ENCODE measurements around the gene PDE4D.

Gene PDE4D
- 575 to 1,136 reads per million in 2 donors for total RNA-seq

- no peak for DNase-seq
Measured at GRCh38 chr5:59893429-59894227, at the start of gene PDE4D. Gene PDE4D (minus strand): TSS chr5:59893726.

GRCh38 chr5:59937633-59938032 lies 44.1 kb upstream of the PDE4D start:
- DNase-seq = no peak

- DNase-seq = no peak
Measured at GRCh38 chr5:59923465-59923864, 29.9 kb upstream of the PDE4D start.

GRCh38 chr5:59922220-59922619 lies 28.7 kb upstream of the PDE4D start:
- no peak for DNase-seq

GRCh38 chr5:59921816-59922215 lies 28.3 kb upstream of the PDE4D start:
- DNase-seq = no peak

- no peak for DNase-seq
Measured at GRCh38 chr5:59919484-59919883, 26.0 kb upstream of the PDE4D start.

- no peak for DNase-seq
Measured at GRCh38 chr5:59917121-59917520, 23.6 kb upstream of the PDE4D start.

- DNase-seq = no peak
Measured at GRCh38 chr5:59905188-59905587, 11.7 kb upstream of the PDE4D start.

GRCh38 chr5:59897075-59897474 lies 3.5 kb upstream of the PDE4D start:
- DNase-seq = no peak

GRCh38 chr5:59891962-59892643 lies 1.4 kb downstream of the PDE4D start:
- DNase-seq = no peak

GRCh38 chr5:59887274-59887673 lies 6.3 kb downstream of the PDE4D start:
- no peak for DNase-seq

GRCh38 chr5:59874675-59875074 lies 18.9 kb downstream of the PDE4D start:
- DNase-seq = no peak

- DNase-seq = no peak
Measured at GRCh38 chr5:59873113-59873512, 20.4 kb downstream of the PDE4D start.

GRCh38 chr5:59866661-59867060 lies 26.9 kb downstream of the PDE4D start:
- no peak for DNase-seq

GRCh38 chr5:59864718-59865117 lies 28.8 kb downstream of the PDE4D start:
- no peak for DNase-seq

GRCh38 chr5:59863777-59864176 lies 29.7 kb downstream of the PDE4D start:
- DNase-seq = no peak

- DNase-seq = no peak
Measured at GRCh38 chr5:59856358-59856757, 37.2 kb downstream of the PDE4D start.

GRCh38 chr5:59850766-59851165 lies 42.8 kb downstream of the PDE4D start:
- no peak for DNase-seq

- DNase-seq = no peak
Measured at GRCh38 chr5:59847586-59847985, 45.9 kb downstream of the PDE4D start.

- DNase-seq = no peak
Measured at GRCh38 chr5:59845730-59846129, 47.8 kb downstream of the PDE4D start.

GRCh38 chr5:59843511-59844213 lies 49.9 kb downstream of the PDE4D start:
- DNase-seq = no peak

GRCh38 chr5:59842999-59843398 lies 50.5 kb downstream of the PDE4D start:
- DNase-seq = no peak

- DNase-seq = no peak
Measured at GRCh38 chr5:59840200-59840601, 53.3 kb downstream of the PDE4D start.

GRCh38 chr5:59838989-59839388 lies 54.5 kb downstream of the PDE4D start:
- DNase-seq = no peak

Data from T-helper 9 cell (primary cell).